ENCODE measurements around the gene ST3GAL4.

Gene ST3GAL4

GRCh38 chr11:126446581-126446980 lies 91.1 kb downstream of the ST3GAL4 start:
- Mint-ChIP-seq H3K4me3 (no peak overlapping the region), H3K4me1 (ENCODE audit: low read depth) (no peaks in the 10 kb centered on the region), H3K27me3 (peaks cover 14% of the 10 kb centered on the region), H3K27ac (no peak overlapping the region), H3K36me3 (ENCODE audit: low read depth) (no peaks in the 10 kb centered on the region), H3K9me3 (peaks cover 14% of the 10 kb centered on the region)
- no peak for DNase-seq

GRCh38 chr11:126450198-126450597 lies 94.7 kb downstream of the ST3GAL4 start:
- Mint-ChIP-seq H3K27me3 (no peaks in the 10 kb centered on the region), H3K4me1 (ENCODE audit: low read depth) (no peaks in the 10 kb centered on the region), H3K9me3 (peaks cover 14% of the 10 kb centered on the region), H3K36me3 (ENCODE audit: low read depth) (no peaks in the 10 kb centered on the region), H3K27ac (no peak overlapping the region), H3K4me3 (no peak overlapping the region)
- no peak for DNase-seq

- Mint-ChIP-seq H3K4me1 (ENCODE audit: low read depth) (no peaks in the 10 kb centered on the region), H3K27ac (no peak overlapping the region), H3K9me3 (peaks cover 14% of the 10 kb centered on the region), H3K36me3 (ENCODE audit: low read depth) (no peaks in the 10 kb centered on the region), H3K4me3 (no peak overlapping the region), H3K27me3 (no peaks in the 10 kb centered on the region)
- no peak for DNase-seq
Observed at GRCh38 chr11:126450806-126451205, 95.3 kb downstream of the ST3GAL4 start.

- Mint-ChIP-seq H3K4me3 (no peak overlapping the region), H3K36me3 (ENCODE audit: low read depth) (no peaks in the 10 kb centered on the region), H3K27me3 (no peaks in the 10 kb centered on the region), H3K4me1 (ENCODE audit: low read depth) (no peaks in the 10 kb centered on the region), H3K9me3 (peaks cover 14% of the 10 kb centered on the region), H3K27ac (no peak overlapping the region)
- no peak for DNase-seq
Observed at GRCh38 chr11:126451211-126451802, 95.8 kb downstream of the ST3GAL4 start.

GRCh38 chr11:126452241-126453101 lies 97.0 kb downstream of the ST3GAL4 start:
- no peak overlapping the region for H3K4me3 Mint-ChIP-seq
- H3K4me1 Mint-ChIP-seq (ENCODE audit: low read depth) = no peaks in the 10 kb centered on the region
- H3K36me3 Mint-ChIP-seq (ENCODE audit: low read depth) = no peaks in the 10 kb centered on the region
- no peak overlapping the region for H3K27ac Mint-ChIP-seq
- peaks cover 14% of the 10 kb centered on the region for H3K9me3 Mint-ChIP-seq
- no peak for DNase-seq
- no peaks in the 10 kb centered on the region for H3K27me3 Mint-ChIP-seq

- peaks cover 3% of the 10 kb centered on the region for H3K9me3 Mint-ChIP-seq
- H3K27ac Mint-ChIP-seq = no peak overlapping the region
- H3K4me3 Mint-ChIP-seq = no peak overlapping the region
- DNase-seq = no peak
- no peaks in the 10 kb centered on the region for H3K27me3 Mint-ChIP-seq
- no peaks in the 10 kb centered on the region for H3K4me1 Mint-ChIP-seq (ENCODE audit: low read depth)
- no peaks in the 10 kb centered on the region for H3K36me3 Mint-ChIP-seq (ENCODE audit: low read depth)
Observed at GRCh38 chr11:126456089-126456488, 100.6 kb downstream of the ST3GAL4 start.

GRCh38 chr11:126456783-126457542 lies 101.5 kb downstream of the ST3GAL4 start:
- no peaks in the 10 kb centered on the region for H3K9me3 Mint-ChIP-seq
- no peak for DNase-seq
- H3K27me3 Mint-ChIP-seq = no peaks in the 10 kb centered on the region
- no peak overlapping the region for H3K4me3 Mint-ChIP-seq
- H3K4me1 Mint-ChIP-seq (ENCODE audit: low read depth) = no peaks in the 10 kb centered on the region
- no peaks in the 10 kb centered on the region for H3K36me3 Mint-ChIP-seq (ENCODE audit: low read depth)
- H3K27ac Mint-ChIP-seq = no peak overlapping the region

- Mint-ChIP-seq H3K27me3 (no peaks in the 10 kb centered on the region), H3K9me3 (no peaks in the 10 kb centered on the region), H3K4me1 (ENCODE audit: low read depth) (no peaks in the 10 kb centered on the region), H3K36me3 (ENCODE audit: low read depth) (no peaks in the 10 kb centered on the region), H3K4me3 (no peak overlapping the region), H3K27ac (no peak overlapping the region)
- no peak for DNase-seq
Observed at GRCh38 chr11:126457817-126458216, 102.3 kb downstream of the ST3GAL4 start.

GRCh38 chr11:126459691-126460281 lies 104.3 kb downstream of the ST3GAL4 start:
- H3K4me3 Mint-ChIP-seq = no peak overlapping the region
- no peaks in the 10 kb centered on the region for H3K36me3 Mint-ChIP-seq (ENCODE audit: low read depth)
- H3K27me3 Mint-ChIP-seq = no peaks in the 10 kb centered on the region
- H3K27ac Mint-ChIP-seq = no peak overlapping the region
- H3K9me3 Mint-ChIP-seq = no peaks in the 10 kb centered on the region
- H3K4me1 Mint-ChIP-seq (ENCODE audit: low read depth) = peaks cover 1% of the 10 kb centered on the region
- DNase-seq = no peak

GRCh38 chr11:126460417-126461095 lies 105.1 kb downstream of the ST3GAL4 start:
- Mint-ChIP-seq H3K9me3 (no peaks in the 10 kb centered on the region), H3K4me3 (no peak overlapping the region), H3K4me1 (ENCODE audit: low read depth) (peaks cover 8% of the 10 kb centered on the region), H3K27ac (no peak overlapping the region), H3K27me3 (no peaks in the 10 kb centered on the region), H3K36me3 (ENCODE audit: low read depth) (no peaks in the 10 kb centered on the region)
- no peak for DNase-seq

GRCh38 chr11:126461096-126461440 lies 105.6 kb downstream of the ST3GAL4 start:
- H3K27me3 Mint-ChIP-seq = peaks cover 3% of the 10 kb centered on the region
- H3K27ac Mint-ChIP-seq = no peak overlapping the region
- no peaks in the 10 kb centered on the region for H3K36me3 Mint-ChIP-seq (ENCODE audit: low read depth)
- DNase-seq = no peak
- H3K4me3 Mint-ChIP-seq = no peak overlapping the region
- H3K9me3 Mint-ChIP-seq = no peaks in the 10 kb centered on the region
- H3K4me1 Mint-ChIP-seq (ENCODE audit: low read depth) = peaks cover 13% of the 10 kb centered on the region

GRCh38 chr11:126461996-126462395 lies 106.5 kb downstream of the ST3GAL4 start:
- no peak overlapping the region for H3K4me3 Mint-ChIP-seq
- H3K36me3 Mint-ChIP-seq (ENCODE audit: low read depth) = no peaks in the 10 kb centered on the region
- DNase-seq = no peak
- no peak overlapping the region for H3K27ac Mint-ChIP-seq
- peaks cover 19% of the 10 kb centered on the region for H3K4me1 Mint-ChIP-seq (ENCODE audit: low read depth)
- H3K27me3 Mint-ChIP-seq = peaks cover 3% of the 10 kb centered on the region
- H3K9me3 Mint-ChIP-seq = no peaks in the 10 kb centered on the region

GRCh38 chr11:126462422-126462821 lies 106.9 kb downstream of the ST3GAL4 start:
- Mint-ChIP-seq H3K27me3 (peaks cover 3% of the 10 kb centered on the region), H3K9me3 (no peaks in the 10 kb centered on the region), H3K36me3 (ENCODE audit: low read depth) (no peaks in the 10 kb centered on the region), H3K4me3 (no peak overlapping the region), H3K27ac (no peak overlapping the region), H3K4me1 (ENCODE audit: low read depth) (peaks cover 19% of the 10 kb centered on the region)
- no peak for DNase-seq

All from activated T-cell treated with anti-CD3 and anti-CD28 coated beads, Interleukin-2, amount 50 U/mL, for 24 hours (primary cell).